Stimulated activated CD8-positive, alpha-beta memory T cell treated with anti-CD3 and anti-CD28 coated beads, Interleukin-15, amount 100 ng/mL, for 4 hours (primary cell): Measurements from ENCODE around the gene RANBP3L.
"Not testable (repeated sequence)": the region's sequence is repeated elsewhere in the genome, so short reads cannot be mapped to it uniquely, and the experiment has no call there.

ENCODE experiments used
- DNase-seq, 2 donors: peaks; one replicate each; pipeline ENCODE4 v3.0.0-alpha.2; 2020; ENCODE audit warnings: low read depth in 2 of 2

RANBP3L gene

DNA sequence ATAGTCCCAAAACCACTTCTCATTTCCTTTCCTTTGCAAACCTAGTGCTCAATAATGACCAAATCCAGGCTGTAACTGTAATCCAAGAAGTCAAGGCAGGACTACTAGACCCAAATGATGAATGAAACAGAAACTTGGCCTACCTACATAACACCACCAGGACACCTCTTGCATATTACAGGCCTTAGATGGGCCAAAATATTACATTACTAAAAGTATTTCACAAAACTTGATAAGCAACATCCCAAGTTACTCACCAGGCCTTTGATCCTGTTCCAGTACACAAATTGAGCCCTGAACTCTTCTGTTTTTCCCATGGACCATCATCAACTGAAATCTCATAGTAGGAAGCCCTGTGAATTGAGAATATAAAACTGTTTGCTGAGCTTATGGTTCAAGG, 94.8 kb downstream of the RANBP3L start:
- no peak for DNase-seq

DNA sequence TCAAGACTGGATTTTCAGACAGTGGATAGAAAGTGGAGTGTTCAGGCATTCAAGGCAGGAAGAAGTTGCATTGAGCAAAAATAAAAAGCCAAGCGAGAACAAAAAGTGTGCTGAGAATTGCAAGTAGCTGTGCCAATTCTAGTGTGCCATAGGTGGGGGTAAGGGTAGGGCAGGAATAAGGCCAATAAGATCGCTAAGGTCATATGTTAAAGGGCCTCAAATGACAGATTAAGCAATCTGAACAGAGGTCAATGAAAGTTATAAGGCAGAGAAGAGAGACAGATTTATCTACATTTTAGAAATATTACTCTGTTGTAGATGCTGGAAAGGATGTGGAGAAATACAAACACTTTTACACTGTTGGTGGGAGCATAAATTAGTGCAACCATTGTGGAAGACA, 96.4 kb downstream of the RANBP3L start:
- no peak for DNase-seq

DNA sequence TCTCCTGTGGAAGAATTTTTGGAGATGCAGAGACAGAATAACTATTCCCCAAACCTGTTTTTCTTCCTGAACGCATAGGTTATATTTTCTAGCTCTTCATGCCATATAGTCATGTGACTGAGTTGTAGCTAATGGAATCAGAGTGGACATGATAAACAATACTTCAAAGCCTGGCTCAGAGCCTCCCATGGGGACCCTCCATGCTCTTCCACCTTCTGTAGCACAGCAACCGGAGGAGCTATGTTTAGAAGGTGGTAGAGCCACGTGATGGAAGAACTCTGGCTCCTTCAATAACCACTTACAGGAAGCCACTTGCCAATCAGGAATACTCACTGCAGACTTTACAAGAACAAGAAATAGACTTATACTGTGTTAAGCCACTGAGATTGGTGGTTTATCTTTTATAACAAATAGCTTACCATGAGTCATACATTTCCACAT, 99.2 kb downstream of the RANBP3L start:
- DNase-seq, result no peak

DNA sequence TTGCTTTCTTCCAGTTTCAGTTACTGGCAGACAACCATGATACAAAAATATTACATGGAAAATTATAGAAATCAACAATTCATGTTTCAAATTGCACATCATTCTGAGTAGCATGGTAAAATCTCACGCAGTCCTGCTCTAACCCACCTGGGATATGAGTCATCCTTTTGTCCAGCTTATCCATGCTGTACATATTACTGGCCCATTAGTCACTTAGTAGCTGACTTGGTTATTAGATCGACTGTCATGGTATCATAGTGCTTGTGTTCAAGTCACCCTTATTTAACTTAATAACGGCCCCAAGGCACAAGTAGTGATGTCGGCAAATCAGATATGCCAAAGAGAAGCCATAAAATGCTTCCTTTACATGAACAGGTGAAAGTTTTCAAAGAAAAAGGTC, 101.2 kb downstream of the RANBP3L start:
- no peak for DNase-seq

DNA sequence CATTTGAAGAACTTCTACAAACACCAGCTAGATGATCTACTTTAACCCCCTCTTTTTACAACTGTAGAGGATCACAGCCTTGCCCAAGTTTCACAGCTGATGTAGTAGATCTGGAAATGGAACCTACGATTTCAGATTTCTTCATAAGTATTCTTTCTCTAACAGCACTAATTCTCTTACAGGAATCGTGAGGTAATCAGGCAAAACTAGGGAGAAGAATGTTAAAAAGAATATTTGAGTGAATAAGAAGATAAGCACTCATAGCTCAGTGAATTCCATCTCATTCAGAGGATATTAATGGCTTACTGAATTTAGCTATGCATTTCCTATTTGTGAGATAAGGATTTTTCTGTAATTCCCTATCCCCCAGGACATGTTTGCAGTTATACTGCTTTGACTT, 102.1 kb downstream of the RANBP3L start:
- no peak for DNase-seq

DNA sequence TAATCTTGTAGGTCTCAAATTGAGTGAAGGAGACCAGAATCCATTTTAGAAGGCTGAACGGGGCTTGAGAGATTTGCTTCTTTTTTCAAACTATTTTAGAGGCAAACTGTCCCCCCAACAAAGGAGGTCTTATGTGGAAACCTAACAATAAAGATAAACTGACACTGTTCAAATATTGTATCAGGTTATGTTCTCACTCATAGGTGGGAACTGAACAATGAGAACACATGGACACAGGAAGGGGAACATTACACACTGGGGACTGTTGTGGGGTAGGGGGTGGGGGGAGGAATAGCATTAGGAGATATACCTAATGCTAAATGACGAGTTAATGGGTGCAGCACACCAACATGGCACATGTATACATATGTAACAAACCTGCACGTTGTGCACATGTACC, 102.9 kb downstream of the RANBP3L start:
- not testable (repeated sequence) for DNase-seq
